ENCODE measurements around the gene TMEM115.
"Not testable (repeated sequence)": the region's sequence is repeated elsewhere in the genome, so short reads cannot be mapped to it uniquely, and the experiment has no call there.

Gene TMEM115

GRCh38 chr3:50312041-50312440 lies 47.3 kb downstream of the TMEM115 start:
- DNase-seq: not testable (repeated sequence)

All from NCI-H510A treated with DMSO at 0.1 percent for 48 hours (cell line).